ENCODE data around the gene SETD7.

SETD7 gene

GRCh38 chr4:139568206-139568955, 12.4 kb upstream of the SETD7 start:
- 84% methylated on average over 10 of the region's 10 CpGs for WGBS
- no peaks in the 10 kb centered on the region for H3K27me3 ChIP-seq (ENCODE audit: insufficient read depth, low read length)
- H3K9me3 ChIP-seq (ENCODE audit: insufficient read depth, low read depth, low read length), result no peaks in the 10 kb centered on the region
- no peak overlapping the region for H3K4me3 ChIP-seq (ENCODE audit: low read length)
- no peak overlapping the region for H3K27ac ChIP-seq (ENCODE audit: low read depth, low read length)
- H3K9ac ChIP-seq (ENCODE audit: low read depth, low read length), result no peak overlapping the region
- H3K36me3 ChIP-seq (ENCODE audit: insufficient read depth, low read length), result no peaks in the 10 kb centered on the region
- H3K4me1 ChIP-seq (ENCODE audit: insufficient read depth, low read length), result no peaks in the 10 kb centered on the region

GRCh38 chr4:139567159-139567870, 11.3 kb upstream of the SETD7 start:
- Histone ChIP-seq H3K27me3 (ENCODE audit: insufficient read depth, low read length) (0 out of 2 replicates have a peak, but pooled peaks cover 2% of the 10 kb centered on the region), H3K9ac (ENCODE audit: low read depth, low read length) (no peak overlapping the region), H3K27ac (ENCODE audit: low read depth, low read length) (no peak overlapping the region), H3K4me3 (ENCODE audit: low read length) (no peak overlapping the region), H3K9me3 (ENCODE audit: insufficient read depth, low read depth, low read length) (no peaks in the 10 kb centered on the region), H3K4me1 (ENCODE audit: insufficient read depth, low read length) (no peaks in the 10 kb centered on the region), H3K36me3 (ENCODE audit: insufficient read depth, low read length) (no peaks in the 10 kb centered on the region)
- 86% methylated on average over 6 of the region's 7 CpGs for WGBS

DNA sequence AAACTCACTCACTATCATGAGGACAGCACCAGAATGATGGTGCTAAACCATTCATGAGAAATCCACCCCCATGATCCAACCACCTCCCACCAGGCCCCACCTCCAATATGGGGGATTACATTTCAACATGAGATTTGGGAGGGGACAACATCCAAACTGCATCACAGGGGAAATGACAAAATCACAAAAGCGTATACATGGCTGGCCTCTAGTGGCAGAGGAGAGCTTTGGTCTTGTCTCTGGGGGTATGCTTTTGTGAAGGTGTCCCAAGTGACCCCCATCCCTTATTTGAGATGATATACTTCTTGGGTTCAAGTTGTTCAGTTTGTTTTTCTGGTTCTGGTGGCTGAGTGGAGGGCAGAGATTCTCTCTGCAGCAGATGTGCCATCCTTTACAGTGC, 8.5 kb upstream of the SETD7 start:
- Histone ChIP-seq H3K36me3 (ENCODE audit: insufficient read depth, low read length) (no peaks in the 10 kb centered on the region), H3K27ac (ENCODE audit: low read depth, low read length) (no peak overlapping the region), H3K4me1 (ENCODE audit: insufficient read depth, low read length) (peaks cover 11% of the 10 kb centered on the region; the same call in 1 of the 2 replicates), H3K27me3 (ENCODE audit: insufficient read depth, low read length) (peaks cover 13% of the 10 kb centered on the region), H3K9me3 (ENCODE audit: insufficient read depth, low read depth, low read length) (no peaks in the 10 kb centered on the region), H3K9ac (ENCODE audit: low read depth, low read length) (no peak overlapping the region), H3K4me3 (ENCODE audit: low read length) (no peak overlapping the region)
- 80% methylated on average over 1 of the region's 1 CpG for WGBS

GRCh38 chr4:139563515-139563914, 7.5 kb upstream of the SETD7 start:
- WGBS, result 94% methylated on average over 1 of the region's 2 CpGs
- peaks cover 11% of the 10 kb centered on the region; the same call in 1 of the 2 replicates for H3K4me1 ChIP-seq (ENCODE audit: insufficient read depth, low read length)

DNA sequence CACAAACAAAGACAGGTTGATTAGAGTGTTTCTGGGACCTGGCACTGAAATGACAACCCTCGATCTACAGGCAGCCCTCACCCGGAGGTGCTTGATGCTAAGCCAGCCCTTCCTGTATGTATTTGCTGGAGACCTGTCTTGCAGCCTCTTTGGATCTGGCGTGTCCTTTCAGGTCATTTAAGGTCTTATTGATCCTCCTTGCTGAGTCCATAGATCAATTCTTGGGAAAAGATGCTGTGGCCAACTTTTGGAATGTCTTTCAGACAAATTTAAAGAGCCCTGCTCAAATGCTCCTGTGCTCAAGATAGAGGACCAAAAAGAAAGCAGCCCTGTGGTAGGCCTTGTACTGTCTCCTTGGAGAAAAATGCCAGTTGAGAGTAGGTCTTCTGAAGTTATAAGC, 6.8 kb upstream of the SETD7 start:
- peaks cover 29% of the 10 kb centered on the region for H3K27me3 ChIP-seq (ENCODE audit: insufficient read depth, low read length)
- H3K4me3 ChIP-seq (ENCODE audit: low read length), result no peak overlapping the region
- no peak overlapping the region for H3K9ac ChIP-seq (ENCODE audit: low read depth, low read length)
- H3K4me1 ChIP-seq (ENCODE audit: insufficient read depth, low read length), result peaks cover 11% of the 10 kb centered on the region; the same call in 1 of the 2 replicates
- no peaks in the 10 kb centered on the region for H3K9me3 ChIP-seq (ENCODE audit: insufficient read depth, low read depth, low read length)
- 88% methylated on average over 3 of the region's 3 CpGs for WGBS
- no peaks in the 10 kb centered on the region for H3K36me3 ChIP-seq (ENCODE audit: insufficient read depth, low read length)
- H3K27ac ChIP-seq (ENCODE audit: low read depth, low read length), result no peak overlapping the region

More at GRCh38 chr4:139563515-139563914, 7.5 kb upstream of the SETD7 start:
- Histone ChIP-seq H3K27me3 (ENCODE audit: insufficient read depth, low read length) (peaks cover 23% of the 10 kb centered on the region), H3K9me3 (ENCODE audit: insufficient read depth, low read depth, low read length) (no peaks in the 10 kb centered on the region), H3K9ac (ENCODE audit: low read depth, low read length) (no peak overlapping the region), H3K36me3 (ENCODE audit: insufficient read depth, low read length) (no peaks in the 10 kb centered on the region), H3K4me3 (ENCODE audit: low read length) (no peak overlapping the region), H3K27ac (ENCODE audit: low read depth, low read length) (no peak overlapping the region)

GRCh38 chr4:139562067-139562684, 6.2 kb upstream of the SETD7 start:
- Histone ChIP-seq H3K27me3 (ENCODE audit: insufficient read depth, low read length) (peaks cover 36% of the 10 kb centered on the region), H3K4me3 (ENCODE audit: low read length) (no peak overlapping the region), H3K4me1 (ENCODE audit: insufficient read depth, low read length) (peaks cover 17% of the 10 kb centered on the region; the same call in 1 of the 2 replicates), H3K27ac (ENCODE audit: low read depth, low read length) (no peak overlapping the region), H3K9me3 (ENCODE audit: insufficient read depth, low read depth, low read length) (no peaks in the 10 kb centered on the region), H3K36me3 (ENCODE audit: insufficient read depth, low read length) (no peaks in the 10 kb centered on the region), H3K9ac (ENCODE audit: low read depth, low read length) (no peak overlapping the region)
- 83% methylated on average over 3 of the region's 3 CpGs for WGBS

GRCh38 chr4:139560406-139561104, 4.5 kb upstream of the SETD7 start:
- Histone ChIP-seq H3K9me3 (ENCODE audit: insufficient read depth, low read depth, low read length) (no peaks in the 10 kb centered on the region), H3K27ac (ENCODE audit: low read depth, low read length) (no peak overlapping the region), H3K27me3 (ENCODE audit: insufficient read depth, low read length) (peaks cover 52% of the 10 kb centered on the region), H3K36me3 (ENCODE audit: insufficient read depth, low read length) (no peaks in the 10 kb centered on the region), H3K4me3 (ENCODE audit: low read length) (no peak overlapping the region), H3K4me1 (ENCODE audit: insufficient read depth, low read length) (peaks cover 19% of the 10 kb centered on the region; the same call in 1 of the 2 replicates), H3K9ac (ENCODE audit: low read depth, low read length) (no peak overlapping the region)
- 32% methylated on average over 6 of the region's 6 CpGs for WGBS

GRCh38 chr4:139559687-139560086, 3.7 kb upstream of the SETD7 start:
- Histone ChIP-seq H3K27ac (ENCODE audit: low read depth, low read length) (no peak overlapping the region), H3K27me3 (ENCODE audit: insufficient read depth, low read length) (peaks cover 61% of the 10 kb centered on the region), H3K9ac (ENCODE audit: low read depth, low read length) (no peak overlapping the region), H3K36me3 (ENCODE audit: insufficient read depth, low read length) (no peaks in the 10 kb centered on the region), H3K4me1 (ENCODE audit: insufficient read depth, low read length) (peaks cover 22% of the 10 kb centered on the region; the same call in 1 of the 2 replicates), H3K9me3 (ENCODE audit: insufficient read depth, low read depth, low read length) (no peaks in the 10 kb centered on the region), H3K4me3 (ENCODE audit: low read length) (no peak overlapping the region)
- 61% methylated on average over 6 of the region's 6 CpGs for WGBS

- no peaks in the 10 kb centered on the region for H3K36me3 ChIP-seq (ENCODE audit: insufficient read depth, low read length)
- no peak overlapping the region for H3K4me3 ChIP-seq (ENCODE audit: low read length)
- no peak overlapping the region for H3K9ac ChIP-seq (ENCODE audit: low read depth, low read length)
- H3K9me3 ChIP-seq (ENCODE audit: insufficient read depth, low read depth, low read length), result no peaks in the 10 kb centered on the region
- H3K27me3 ChIP-seq (ENCODE audit: insufficient read depth, low read length), result peaks cover 66% of the 10 kb centered on the region
- WGBS, result 92% methylated on average over 5 of the region's 5 CpGs
- peaks cover 28% of the 10 kb centered on the region; the same call in 1 of the 2 replicates for H3K4me1 ChIP-seq (ENCODE audit: insufficient read depth, low read length)
- H3K27ac ChIP-seq (ENCODE audit: low read depth, low read length), result no peak overlapping the region
These were observed 3.1 kb upstream of the SETD7 start for GRCh38 chr4:139559089-139559479.

- H3K9me3 ChIP-seq (ENCODE audit: insufficient read depth, low read depth, low read length), result no peaks in the 10 kb centered on the region
- H3K27me3 ChIP-seq (ENCODE audit: insufficient read depth, low read length), result peaks cover 72% of the 10 kb centered on the region
- H3K4me3 ChIP-seq (ENCODE audit: low read length), result no peak overlapping the region
- H3K9ac ChIP-seq (ENCODE audit: low read depth, low read length), result no peak overlapping the region
- no peak overlapping the region for H3K27ac ChIP-seq (ENCODE audit: low read depth, low read length)
- peaks cover 30% of the 10 kb centered on the region; the same call in 1 of the 2 replicates for H3K4me1 ChIP-seq (ENCODE audit: insufficient read depth, low read length)
- no peaks in the 10 kb centered on the region for H3K36me3 ChIP-seq (ENCODE audit: insufficient read depth, low read length)
- whole genome bisulfite sequencing, result 78% methylated on average over 12 of the region's 12 CpGs
These were observed 2.4 kb upstream of the SETD7 start for GRCh38 chr4:139558235-139559088.

All from HUES64 (cell line).